SKM-1 treated with dmso at 0.1 percent for 144 hours (cell line): Measurements from ENCODE around the gene ANKMY1.
A peak's percentile ranks its signal among the peaks of the same experiment; 100 is the strongest.
"Not testable (repeated sequence)": the region's sequence is repeated elsewhere in the genome, so short reads cannot be mapped to it uniquely, and the experiment has no call there.

Source experiments
- DNase-seq: peaks from one replicate; lab custom pipeline; 2025; ENCODE audit not compliant: unreplicated experiment; lab: John Stamatoyannopoulos, UW

ANKMY1 gene

GRCh38 chr2:240568678-240569522 lies 11.1 kb upstream of the ANKMY1 start:
- peak; percentile 56 for DNase-seq

- DNase-seq, result peak; percentile 56
These were observed 10.3 kb upstream of the ANKMY1 start, which contains the start of gene RNPEPL1 for GRCh38 chr2:240567872-240568677. TSS of gene RNPEPL1 (plus strand) at chr2:240568484. CDS start at chr2:240568587, 103 bp downstream.

GRCh38 chr2:240567137-240567871 lies 9.5 kb upstream of the ANKMY1 start:
- peak; percentile 68 for DNase-seq

- DNase-seq, result peak; percentile 93
These were observed 8.7 kb upstream of the ANKMY1 start for GRCh38 chr2:240566203-240567136.

GRCh38 chr2:240565333-240566202 lies 7.8 kb upstream of the ANKMY1 start:
- DNase-seq, result peak; percentile 77

- DNase-seq, result no peak
These were observed 7.0 kb upstream of the ANKMY1 start for GRCh38 chr2:240564561-240565332.

- no peak for DNase-seq
These were observed 6.3 kb upstream of the ANKMY1 start for GRCh38 chr2:240563951-240564560.

GRCh38 chr2:240563231-240563630 lies 5.4 kb upstream of the ANKMY1 start:
- DNase-seq, result not testable (repeated sequence)

GRCh38 chr2:240561325-240561971 lies 3.7 kb upstream of the ANKMY1 start:
- no peak for DNase-seq

GRCh38 chr2:240560480-240561324 lies 2.9 kb upstream of the ANKMY1 start:
- peak; percentile 90 for DNase-seq

- DNase-seq, result peak; percentile 89
These were observed 2.3 kb upstream of the ANKMY1 start, which contains the start of gene DUSP28 for GRCh38 chr2:240560084-240560479. TSS of gene DUSP28 (plus strand) at chr2:240560357. CDS start at chr2:240560685, 328 bp downstream.

- no peak for DNase-seq
These were observed 1.5 kb upstream of the ANKMY1 start for GRCh38 chr2:240559286-240559685.

- no peak for DNase-seq
These were observed 511 bp upstream of the ANKMY1 start for GRCh38 chr2:240558236-240558761.

GRCh38 chr2:240557101-240557751 lies 562 bp downstream of the ANKMY1 start:
- DNase-seq, result no peak

GRCh38 chr2:240556553-240557100 lies 1.2 kb downstream of the ANKMY1 start:
- DNase-seq, result peak; percentile 58
